Measurements from ENCODE around the gene METTL13. TPM values are rescaled to one million over a fixed set of nuclear protein-coding genes. Genes with fewer than 3 reads are reported as not detected.

Gene METTL13
- total and polyA plus RNA-seq, 2 of the 8 experiments (the other 6 are each of a cell fraction or from before 2014, with no cell fraction given) = 38.1 to 66.3 TPM

DNA sequence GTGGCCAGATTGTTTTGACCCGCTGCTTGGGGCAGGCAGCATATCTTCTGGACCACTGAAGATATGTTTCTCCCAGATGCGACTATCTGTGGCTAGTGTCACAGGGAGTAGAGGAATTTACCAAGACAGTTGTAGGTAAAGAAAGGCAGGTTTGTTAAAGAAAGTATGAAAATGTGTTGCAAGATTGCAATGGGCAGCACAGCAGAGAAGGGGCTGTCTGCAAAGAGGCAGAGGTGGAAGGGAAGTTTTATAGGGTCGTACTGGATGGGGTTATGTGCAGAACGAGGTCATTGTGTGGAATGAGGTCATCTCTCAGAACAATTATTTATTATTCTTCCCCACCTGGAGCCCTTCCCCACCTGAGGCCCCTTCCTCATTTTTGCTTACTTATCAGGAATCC is 24.6 kb upstream of the METTL13 start:
- H3K14ac ChIP-seq (ENCODE audit: insufficient read length) = no peak overlapping the region

More for the DNA sequence above, 24.6 kb upstream of the METTL13 start:
- Histone ChIP-seq H3K79me1 (ENCODE audit: low read depth, low read length) (no peaks in the 10 kb centered on the region), H2BK12ac (ENCODE audit: low read depth, low read length) (no peak overlapping the region), H2BK120ac (replicated peaks; ENCODE audit: low read depth, low read length) (no peak overlapping the region), H2BK15ac (ENCODE audit: low read length) (no peak overlapping the region), H3K36me3 (ENCODE audit: control insufficient read depth in 2 of 4, insufficient read depth in 4 of 4, low read length in 3 of 4) (peaks cover 0 to 3% (median 0%) of the 10 kb centered on the region in 4 experiments; a peak in 1 of 8 replicates), H2BK20ac (ENCODE audit: low read length) (no peak overlapping the region), H2AFZ (ENCODE audit: low read length) (no peak overlapping the region), H2BK5ac (ENCODE audit: low read depth, low read length) (no peak overlapping the region), H3K4ac (replicated peaks; ENCODE audit: insufficient read length, low read depth, low read length) (no peak overlapping the region), H4K8ac (ENCODE audit: extremely low read depth, insufficient read depth, low read length) (no peak overlapping the region), H3K23ac (ENCODE audit: insufficient read length) (no peak overlapping the region), H4K20me1 (replicated peaks in 1 of 2; ENCODE audit: control insufficient read depth in 1 of 2, insufficient read depth in 2 of 2, low read length in 2 of 2) (no peaks in the 10 kb centered on the region), H3K23me2 (ENCODE audit: low read depth, low read length) (0 out of 2 replicates have a peak, but pooled peaks cover 3% of the 10 kb centered on the region), H3K18ac (ENCODE audit: extremely low read depth, low read length) (no peak overlapping the region), H3K4me1 (replicated peaks in 1 of 4; ENCODE audit: control insufficient read depth in 3 of 4, insufficient read depth in 4 of 4, low read length in 3 of 4) (peaks cover 2 to 12% (median 6%) of the 10 kb centered on the region in 4 experiments; a peak in 4 of 7 replicates), H3K79me2 (ENCODE audit: control insufficient read depth in 1 of 2, insufficient read depth in 2 of 2, low read length in 2 of 2) (no peaks in the 10 kb centered on the region), H3K56ac (replicated peaks; ENCODE audit: insufficient read length, low read depth, low read length) (no peak overlapping the region), H4K5ac (ENCODE audit: insufficient read length, low read depth, low read length) (no peak overlapping the region), H2AK5ac (ENCODE audit: low read depth, low read length) (no peak overlapping the region), H3K9me3 (ENCODE audit: insufficient read depth in 2 of 2, low read depth in 1 of 2, low read length in 1 of 2) (peaks cover 11 to 17% of the 10 kb centered on the region in 2 experiments), H3K9ac (replicated peaks in 1 of 4; ENCODE audit: extremely low read depth in 1 of 4, low read depth in 3 of 4, low read length in 3 of 4) (no peak overlapping the region), H4K91ac (replicated peaks; ENCODE audit: insufficient read length, low read length) (no peak overlapping the region), H3K27ac (ENCODE audit: low read depth, low read length) (no peak overlapping the region), H3K4me2 (ENCODE audit: insufficient read depth in 1 of 2, low read depth in 2 of 2, low read length in 2 of 2) (no peak overlapping the region), H3K4me3 (ENCODE audit: extremely low read depth in 1 of 4, insufficient read depth in 2 of 4, low read depth in 3 of 4, low read length in 4 of 4) (no peak overlapping the region), H3K27me3 (replicated peaks in 1 of 4; ENCODE audit: control insufficient read depth in 3 of 4, extremely low read depth in 1 of 4, insufficient read depth in 3 of 4, low read length in 3 of 4) (peaks cover 0 to 1% (median 0%) of the 10 kb centered on the region in 4 experiments; a peak in 1 of 7 replicates)
- FAIRE-seq (no peak), DNase-seq (ENCODE audit: low read depth in 1 of 2, low spot score in 2 of 2) (no peak)
- ChIA-PET CTCF (ENCODE audit: partially characterized antibody) (interaction anchor here (1.4 kb wide), 1 partner anchor 44 kb away, joined by 3 read pairs; no protein-coding TSS in a partner anchor), POLR2A (ENCODE audit: partially characterized antibody) (no interaction called here)
- 87% methylated on average over 4 of the region's 4 CpGs; no CpG with 5 or more reads in 1 of the 2 experiments for WGBS, 2 experiments (ENCODE audit: extremely low coverage in 1 of 2, insufficient coverage in 1 of 2, insufficient read length in 1 of 2, insufficient replicate concordance in 2 of 2, low coverage in 1 of 2, low lambda C conversion rate in 2 of 2, missing lambda C conversion rate in 1 of 2)
- TF ChIP-seq SIRT6 (IDR thresholded peaks at IDR 0.05; ENCODE audit: low read length) (no peak), CHD2 (IDR thresholded peaks at IDR 0.05; ENCODE audit: low read length) (no peak), POU5F1 (IDR thresholded peaks at IDR 0.05; ENCODE audit: low read depth, low read length) (no peak), KDM1A (IDR thresholded peaks at IDR 0.05; ENCODE audit: borderline replicate concordance, low read length) (no peak), HDAC2 (IDR thresholded peaks at IDR 0.05; ENCODE audit: borderline replicate concordance in 1 of 2, low read depth in 2 of 2, low read length in 2 of 2) (no peak), TAF7 (optimal IDR thresholded peaks at IDR 0.05; ENCODE audit: borderline replicate concordance, low read depth, low read length) (no peak), RAD21 (IDR thresholded peaks at IDR 0.05 in 1 of 2, conservative IDR thresholded peaks at IDR 0.05 in 1 of 2; ENCODE audit: low read depth in 2 of 2, low read length in 2 of 2) (no peak)
